Neuronal stem cell (in vitro differentiated cells): ENCODE measurements around the gene DVL1.
A peak's percentile ranks its signal among the peaks of the same experiment; 100 is the strongest.

Experiments used
- DNase-seq: peaks from one replicate; pipeline ENCODE4 v3.0.0-alpha.2; 2013; ENCODE audit warnings: low spot score
- H2AFZ ChIP-seq: one replicate; pipeline ENCODE4 v1.6.1; 2013; ENCODE audit warnings: mild to moderate bottlenecking, low read length, inconsistent platforms
- H2AK5ac ChIP-seq: 2 replicates; pipeline ENCODE4 v1.6.1; 2013; ENCODE audit warnings: low read depth, mild to moderate bottlenecking, inconsistent platforms, low read length, moderate library complexity, mixed read lengths
- H2BK120ac ChIP-seq: 2 replicates; pipeline ENCODE4 v1.6.1; 2013; ENCODE audit warnings: low read depth, mild to moderate bottlenecking, inconsistent platforms, low read length, moderate library complexity, mixed read lengths
- H2BK12ac ChIP-seq: one replicate; pipeline ENCODE4 v1.6.1; 2013; ENCODE audit warnings: low read length, inconsistent platforms
- H2BK15ac ChIP-seq: 2 replicates; pipeline ENCODE4 v1.6.1; 2013; ENCODE audit warnings: mild to moderate bottlenecking, low read length, inconsistent platforms, mixed read lengths
- H2BK5ac ChIP-seq: one replicate; pipeline ENCODE4 v1.6.1; 2013; ENCODE audit warnings: inconsistent platforms, mild to moderate bottlenecking, low read length, moderate library complexity
- H3K14ac ChIP-seq: one replicate; pipeline ENCODE4 v1.6.1; 2013; ENCODE audit warnings: low read length, inconsistent platforms
- H3K18ac ChIP-seq: 2 replicates; pipeline ENCODE4 v1.6.1; 2013; ENCODE audit warnings: low read length, inconsistent platforms
- H3K23ac ChIP-seq: 2 replicates; pipeline ENCODE4 v1.6.1; 2013; ENCODE audit warnings: low read depth, mild to moderate bottlenecking, mixed read lengths, low read length, inconsistent platforms; ENCODE audit not compliant: poor library complexity
- H3K27ac ChIP-seq: replicated peaks from 3 replicates; pipeline ENCODE4 v1.5.1; 2013; ENCODE audit warnings: low read length, inconsistent platforms
- H3K27me3 ChIP-seq, 3 experiments: 2 replicates each; pipeline ENCODE4 v1.6.1; 2013; ENCODE audit warnings: low read length in 3 of 3, mild to moderate bottlenecking in 2 of 3, inconsistent platforms in 1 of 3, low read depth in 1 of 3, mixed read lengths in 1 of 3, moderate library complexity in 1 of 3; ENCODE audit not compliant: control insufficient read depth in 3 of 3, insufficient read depth in 3 of 3
- H3K36me3 ChIP-seq, 2 donors: replicated peaks in 1 of 2; 2 replicates each; pipeline ENCODE4 v1.6.1; 2013; ENCODE audit warnings: low read length in 2 of 2; ENCODE audit not compliant: control insufficient read depth in 2 of 2, insufficient read depth in 2 of 2
- H3K4ac ChIP-seq: 2 replicates; pipeline ENCODE4 v1.6.1; 2013; ENCODE audit warnings: inconsistent platforms, mild to moderate bottlenecking, low read length, moderate library complexity
- H3K4me1 ChIP-seq, 2 donors: 1 replicate in 1 of 2; 2 replicates in 1 of 2; pipeline ENCODE4 v1.6.1; 2013; ENCODE audit warnings: low read length in 2 of 2, low read depth in 1 of 2; ENCODE audit not compliant: control insufficient read depth in 2 of 2, insufficient read depth in 1 of 2
- H3K4me2 ChIP-seq: one replicate; pipeline ENCODE4 v1.6.1; 2013; ENCODE audit warnings: mild to moderate bottlenecking, low read length, inconsistent platforms; ENCODE audit not compliant: insufficient read depth, poor library complexity, severe bottlenecking
- H3K4me3 ChIP-seq, 2 donors: 2 replicates each; pipeline ENCODE4 v1.5.1; 2013; ENCODE audit warnings: low read length in 2 of 2, mild to moderate bottlenecking in 2 of 2, inconsistent platforms in 1 of 2, moderate library complexity in 1 of 2
- H3K79me1 ChIP-seq: one replicate; pipeline ENCODE4 v1.6.1; 2013; ENCODE audit warnings: low read depth, mild to moderate bottlenecking, inconsistent platforms, low read length, moderate library complexity
- H3K9ac ChIP-seq: one replicate; pipeline ENCODE4 v1.6.1; 2013; ENCODE audit warnings: mild to moderate bottlenecking, low read depth, low read length, inconsistent platforms; ENCODE audit not compliant: poor library complexity
- H3K9me3 ChIP-seq, 2 donors: replicated peaks in 1 of 2; 2 replicates each; pipeline versions ENCODE3 to v1.6.1; 2013; ENCODE audit warnings: low read length in 2 of 2, mild to moderate bottlenecking in 2 of 2, inconsistent platforms in 1 of 2, low read depth in 1 of 2, mixed read lengths in 1 of 2, moderate library complexity in 1 of 2; ENCODE audit not compliant: control insufficient read depth in 2 of 2, insufficient read depth in 1 of 2
- H4K8ac ChIP-seq: one replicate; pipeline ENCODE4 v1.6.1; 2013; ENCODE audit warnings: low read depth, mild to moderate bottlenecking, inconsistent platforms, low read length, moderate library complexity
- H4K91ac ChIP-seq: one replicate; pipeline ENCODE4 v1.6.1; 2013; ENCODE audit warnings: low read length, low read depth, mild to moderate bottlenecking, inconsistent platforms; ENCODE audit not compliant: poor library complexity
- WGBS, 2 donors: extraction: QIAGEN DNeasy Blood & Tissue Kit; methylation state at CpG; one replicate each; pipeline ENCODE4 v1.1.7; 2013; ENCODE audit warnings: missing lambda C conversion rate in 2 of 2, mixed read lengths in 1 of 2; ENCODE audit not compliant: insufficient read length in 2 of 2, insufficient replicate concordance in 1 of 2; ENCODE audit errors: extremely low coverage in 2 of 2; 5-methylcytosine and 5-hydroxymethylcytosine counted together

Gene DVL1

DNA sequence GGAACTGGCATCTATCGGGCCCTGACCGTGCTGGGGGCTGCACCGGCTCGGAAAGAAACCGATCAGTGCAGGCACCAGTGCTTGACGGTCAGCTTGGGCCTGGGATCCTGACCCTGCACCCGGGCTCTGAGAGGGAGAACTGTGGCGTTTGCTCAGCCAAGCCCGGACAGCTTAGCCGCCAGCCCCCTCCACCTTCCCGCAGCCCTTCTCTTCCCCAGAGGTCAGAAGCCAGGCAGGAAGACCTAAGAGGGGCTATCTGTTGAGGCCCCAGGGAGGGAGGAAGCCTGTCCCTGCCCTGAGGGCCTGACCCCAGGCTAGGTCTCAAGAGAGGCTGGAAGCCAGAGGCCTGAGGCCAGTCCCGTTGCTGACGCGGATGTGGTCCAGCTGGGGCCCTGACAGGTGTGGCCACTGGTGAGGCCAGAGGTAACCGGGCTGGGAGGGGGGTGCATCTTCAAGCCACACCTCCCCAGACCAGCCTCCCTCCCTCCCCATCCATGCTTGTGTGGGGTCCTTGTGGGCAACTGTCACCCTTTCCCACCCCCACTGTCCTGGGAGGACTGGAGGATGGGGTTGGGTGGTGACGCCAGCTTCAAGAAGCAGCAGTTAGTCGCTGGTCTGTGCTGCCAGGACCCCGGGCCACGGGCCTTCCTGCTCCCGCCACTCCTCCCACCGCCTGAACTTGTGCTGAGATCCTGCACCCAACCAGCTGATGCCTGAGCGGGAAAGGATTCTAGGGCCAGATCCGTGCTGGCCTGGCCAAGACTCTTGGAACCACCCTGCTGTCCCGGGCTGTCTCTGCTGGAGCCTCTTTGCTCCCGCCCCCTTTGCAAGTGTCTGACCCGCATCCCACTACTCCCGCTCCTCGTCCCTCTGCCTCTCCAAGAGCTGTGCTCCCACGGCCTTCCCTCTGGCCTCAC lies 2.6 kb upstream of the DVL1 start:
- Histone ChIP-seq H2BK12ac (peak overlapping the region; percentile 10), H3K4me1 (peaks cover 26 to 39% of the 10 kb centered on the region in 2 donors), H3K4me3 (peak overlapping the region in 1 of 2 donors; percentile 30), H2BK5ac (peak overlapping the region; percentile 66), H3K23ac (peak overlapping the region; percentile 29), H3K9me3 (peaks cover 0 to 3% of the 10 kb centered on the region in 2 donors), H4K8ac (no peak overlapping the region), H3K14ac (peak overlapping the region; percentile 71), H3K4ac (no peak overlapping the region), H2BK120ac (no peak overlapping the region), H3K18ac (peak overlapping the region; percentile 76), H2AFZ (no peak overlapping the region), H2BK15ac (no peak overlapping the region), H2AK5ac (peak overlapping the region; percentile 94), H3K4me2 (peak overlapping the region; percentile 33), H3K27me3 (peaks cover 0 to 25% (median 14%) of the 10 kb centered on the region in 3 experiments), H3K79me1 (peaks cover 15% of the 10 kb centered on the region), H4K91ac (peak overlapping the region; percentile 72), H3K9ac (peak overlapping the region; percentile 60), H3K27ac (peak overlapping the region; percentile 16), H3K36me3 (peaks cover 2 to 5% of the 10 kb centered on the region in 2 donors)
- no CpG with 5 or more reads among the region's 29 CpGs for WGBS, 2 donors
- no peak for DNase-seq

DNA sequence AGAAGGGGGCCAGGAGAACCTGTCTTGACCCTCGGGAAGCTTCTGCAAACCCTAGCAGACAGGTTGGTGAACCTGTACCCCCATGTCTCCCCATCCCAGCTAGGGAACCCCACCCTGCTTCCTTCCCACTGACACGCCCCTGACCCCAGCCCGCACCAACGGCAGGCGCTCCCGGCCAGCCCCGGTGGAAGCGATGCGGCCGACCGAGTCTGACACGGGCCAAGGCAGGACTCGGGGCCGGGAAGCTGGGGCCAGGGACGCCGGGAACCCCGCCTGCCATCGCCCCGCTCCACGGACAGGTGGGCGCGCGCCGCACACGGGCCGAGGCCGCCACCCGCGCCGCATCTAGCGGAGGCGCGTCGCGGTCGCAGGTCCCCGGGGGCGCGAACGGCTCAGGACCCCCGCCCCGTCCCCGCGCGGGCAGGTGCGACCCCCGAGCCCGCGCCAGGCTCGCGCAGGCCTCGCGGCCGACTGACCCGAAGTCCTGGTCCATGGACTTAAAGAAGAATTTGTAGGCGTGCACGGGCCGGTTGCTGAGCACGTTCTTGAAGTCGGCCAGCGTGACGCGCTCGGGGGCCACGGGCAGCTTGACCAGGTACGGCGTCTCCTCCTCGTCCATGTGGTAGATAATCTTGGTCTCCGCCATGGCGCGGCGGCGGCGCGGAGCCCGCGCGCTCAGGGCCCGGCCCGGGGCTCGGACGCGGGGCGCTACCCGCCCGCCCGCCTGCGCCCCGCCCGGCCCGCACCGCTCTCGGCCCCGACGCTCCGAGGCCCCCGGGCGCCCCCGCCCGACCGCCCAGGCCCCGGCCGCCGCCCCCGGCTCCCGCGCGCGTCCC lies 580 bp downstream of the DVL1 start:
- Histone ChIP-seq H3K4me1 (peaks cover 24 to 27% of the 10 kb centered on the region in 2 donors), H4K91ac (no peak overlapping the region), H3K14ac (peak overlapping the region; percentile 97), H4K8ac (peak overlapping the region; percentile 65), H3K4ac (no peak overlapping the region), H2BK15ac (peak overlapping the region; percentile 67), H3K4me3 (peak overlapping the region; percentile 83 to 96), H3K4me2 (peak overlapping the region; percentile 100), H2AFZ (peak overlapping the region; percentile 80), H3K9ac (peak overlapping the region; percentile 99), H3K79me1 (peaks cover 33% of the 10 kb centered on the region), H2BK12ac (no peak overlapping the region), H3K27ac (no peak overlapping the region), H3K27me3 (peaks cover 0 to 6% (median 1%) of the 10 kb centered on the region in 3 experiments), H2BK120ac (no peak overlapping the region), H2BK5ac (peak overlapping the region; percentile 82), H2AK5ac (peak overlapping the region; percentile 88), H3K18ac (peak overlapping the region; percentile 94), H3K23ac (peak overlapping the region; percentile 98), H3K9me3 (peaks cover 0 to 3% of the 10 kb centered on the region in 2 donors), H3K36me3 (peaks cover 2 to 5% of the 10 kb centered on the region in 2 donors)
- no peak for DNase-seq
- no CpG with 5 or more reads among the region's 109 CpGs for WGBS, 2 donors

DNA sequence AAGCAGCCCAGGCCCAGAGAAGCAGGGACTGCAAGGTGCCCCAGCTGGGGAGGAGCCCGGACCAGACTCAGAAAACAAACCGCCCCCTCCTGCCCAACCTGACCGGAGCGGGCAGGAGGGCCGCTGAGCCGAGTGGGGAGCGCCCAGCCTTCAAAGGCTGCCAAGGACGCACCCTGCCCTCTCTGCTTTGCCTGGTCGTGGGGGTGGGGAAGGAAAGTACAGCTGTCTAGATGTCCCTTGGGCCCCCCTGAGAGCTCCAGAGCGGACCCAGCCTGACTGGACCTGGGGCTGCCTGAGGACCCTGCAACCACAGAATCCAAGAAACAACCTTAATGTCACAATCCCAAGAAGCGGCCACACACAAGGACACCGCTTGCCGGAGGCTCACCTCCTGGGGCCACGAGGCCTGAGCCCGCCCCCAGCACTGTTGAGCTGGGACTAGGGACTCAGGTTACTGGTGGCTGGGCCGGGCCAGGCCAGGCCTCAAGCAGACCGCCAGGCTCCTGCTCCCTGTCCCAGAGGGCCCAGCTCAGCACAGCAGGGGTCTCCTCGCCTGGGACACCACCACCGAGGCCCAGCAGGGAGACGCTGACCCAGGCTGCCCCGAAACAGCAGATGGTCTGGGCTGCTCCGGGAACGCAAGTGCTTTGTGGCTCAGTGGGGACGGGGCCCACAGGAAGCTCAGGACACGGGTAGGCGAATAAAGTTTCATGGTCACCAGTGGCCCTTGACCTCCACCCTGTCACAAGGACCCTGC lies 1.4 kb downstream of the DVL1 start:
- DNase-seq, result no peak
- H2BK15ac ChIP-seq, result no peak overlapping the region
- H3K18ac ChIP-seq, result peak overlapping the region; percentile 60
- no peak overlapping the region for H3K14ac ChIP-seq
- WGBS, 2 donors, result no CpG with 5 or more reads among the region's 26 CpGs
- H3K79me1 ChIP-seq, result peaks cover 33% of the 10 kb centered on the region
- H3K27me3 ChIP-seq, result peaks cover 0 to 2% (median 0%) of the 10 kb centered on the region in 3 experiments
- no peak overlapping the region for H2AFZ ChIP-seq
- H3K4me3 ChIP-seq, result peak overlapping the region; percentile 83 to 96
- no peak overlapping the region for H2BK5ac ChIP-seq
- peaks cover 23 to 24% of the 10 kb centered on the region in 2 donors for H3K4me1 ChIP-seq
- peak overlapping the region; percentile 98 for H3K23ac ChIP-seq
- H2AK5ac ChIP-seq, result peak overlapping the region; percentile 88
- no peak overlapping the region for H3K4ac ChIP-seq
- no peak overlapping the region for H3K27ac ChIP-seq
- peaks cover 2 to 3% of the 10 kb centered on the region in 2 donors for H3K36me3 ChIP-seq
- H2BK12ac ChIP-seq, result no peak overlapping the region
- peaks cover 0 to 2% of the 10 kb centered on the region in 2 donors for H3K9me3 ChIP-seq
- H3K9ac ChIP-seq, result peak overlapping the region; percentile 99
- H4K8ac ChIP-seq, result no peak overlapping the region
- H4K91ac ChIP-seq, result no peak overlapping the region
- peak overlapping the region; percentile 100 for H3K4me2 ChIP-seq
- no peak overlapping the region for H2BK120ac ChIP-seq
